ENCODE data around the gene NLRP6. TPM values are rescaled to one million over a fixed set of nuclear protein-coding genes. Genes with fewer than 3 reads are reported as not detected.

NLRP6 gene
- total RNA-seq, 1 donor from 2014 or later = not detected

DNA sequence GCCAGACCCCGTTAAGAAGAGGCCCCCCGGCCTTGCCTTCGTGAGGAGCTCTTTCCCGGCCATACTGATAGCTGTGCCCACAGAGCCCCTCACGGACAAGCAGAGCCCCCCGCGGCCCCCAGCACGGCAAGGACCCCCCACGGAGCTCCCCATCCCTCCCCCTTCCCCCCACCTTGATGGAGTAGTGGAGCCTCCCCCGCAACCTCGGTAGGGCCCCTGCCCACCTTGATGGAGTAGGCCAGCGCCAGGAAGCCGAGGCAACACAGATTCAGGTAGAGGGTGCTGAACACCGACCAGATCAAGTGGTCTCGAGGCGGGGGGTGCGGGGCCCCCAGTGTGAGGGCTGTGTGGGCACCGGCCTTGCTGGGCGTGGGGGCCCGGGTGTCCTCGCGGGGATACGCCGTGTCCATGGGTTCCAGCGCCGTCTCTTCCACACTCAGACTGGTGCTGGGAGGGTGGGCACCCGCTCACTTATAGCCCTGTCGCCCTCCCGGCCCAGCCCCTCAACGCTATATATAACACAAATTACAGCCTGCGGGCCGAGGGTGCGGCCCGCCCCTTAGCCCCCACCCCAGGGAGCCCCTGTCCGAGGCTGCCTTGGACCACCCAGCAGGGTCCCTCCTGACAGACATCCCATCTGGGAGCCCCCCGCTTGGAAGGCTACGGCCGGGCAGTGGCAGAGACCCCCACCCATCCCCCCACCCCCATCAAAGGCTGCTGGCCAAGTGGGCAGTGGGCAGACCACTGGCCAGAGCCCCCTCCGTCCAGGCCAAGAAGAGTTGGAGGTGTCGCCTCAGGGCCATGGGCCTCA lies 21.1 kb downstream of the NLRP6 start, which contains the start of gene IFITM5:
Gene IFITM5 (minus strand): TSS at position 446 of the 811 bp plus-strand sequence. CDS start 36 bp downstream, at position 410.
- Mint-ChIP-seq H3K9me3 (ENCODE audit: unreplicated experiment) (no peaks in the 10 kb centered on the region), H3K27ac (ENCODE audit: unreplicated experiment) (no peak within 1 kb of the TSS), H3K4me1 (ENCODE audit: unreplicated experiment) (peaks cover 8% of the 10 kb centered on the region), H3K36me3 (ENCODE audit: unreplicated experiment) (no peaks in the 10 kb centered on the region), H3K27me3 (ENCODE audit: unreplicated experiment) (no peaks in the 10 kb centered on the region), H3K4me3 (ENCODE audit: unreplicated experiment) (no peak within 1 kb of the TSS)
- TF ChIP-seq, protein P1, sequence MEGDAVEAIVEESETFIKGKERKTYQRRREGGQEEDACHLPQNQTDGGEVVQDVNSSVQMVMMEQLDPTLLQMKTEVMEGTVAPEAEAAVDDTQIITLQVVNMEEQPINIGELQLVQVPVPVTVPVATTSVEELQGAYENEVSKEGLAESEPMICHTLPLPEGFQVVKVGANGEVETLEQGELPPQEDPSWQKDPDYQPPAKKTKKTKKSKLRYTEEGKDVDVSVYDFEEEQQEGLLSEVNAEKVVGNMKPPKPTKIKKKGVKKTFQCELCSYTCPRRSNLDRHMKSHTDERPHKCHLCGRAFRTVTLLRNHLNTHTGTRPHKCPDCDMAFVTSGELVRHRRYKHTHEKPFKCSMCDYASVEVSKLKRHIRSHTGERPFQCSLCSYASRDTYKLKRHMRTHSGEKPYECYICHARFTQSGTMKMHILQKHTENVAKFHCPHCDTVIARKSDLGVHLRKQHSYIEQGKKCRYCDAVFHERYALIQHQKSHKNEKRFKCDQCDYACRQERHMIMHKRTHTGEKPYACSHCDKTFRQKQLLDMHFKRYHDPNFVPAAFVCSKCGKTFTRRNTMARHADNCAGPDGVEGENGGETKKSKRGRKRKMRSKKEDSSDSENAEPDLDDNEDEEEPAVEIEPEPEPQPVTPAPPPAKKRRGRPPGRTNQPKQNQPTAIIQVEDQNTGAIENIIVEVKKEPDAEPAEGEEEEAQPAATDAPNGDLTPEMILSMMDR (IDR thresholded peaks at IDR 0.05) = no peak
- no peak for DNase-seq (ENCODE audit: extremely low spot score, unreplicated experiment)

DNA sequence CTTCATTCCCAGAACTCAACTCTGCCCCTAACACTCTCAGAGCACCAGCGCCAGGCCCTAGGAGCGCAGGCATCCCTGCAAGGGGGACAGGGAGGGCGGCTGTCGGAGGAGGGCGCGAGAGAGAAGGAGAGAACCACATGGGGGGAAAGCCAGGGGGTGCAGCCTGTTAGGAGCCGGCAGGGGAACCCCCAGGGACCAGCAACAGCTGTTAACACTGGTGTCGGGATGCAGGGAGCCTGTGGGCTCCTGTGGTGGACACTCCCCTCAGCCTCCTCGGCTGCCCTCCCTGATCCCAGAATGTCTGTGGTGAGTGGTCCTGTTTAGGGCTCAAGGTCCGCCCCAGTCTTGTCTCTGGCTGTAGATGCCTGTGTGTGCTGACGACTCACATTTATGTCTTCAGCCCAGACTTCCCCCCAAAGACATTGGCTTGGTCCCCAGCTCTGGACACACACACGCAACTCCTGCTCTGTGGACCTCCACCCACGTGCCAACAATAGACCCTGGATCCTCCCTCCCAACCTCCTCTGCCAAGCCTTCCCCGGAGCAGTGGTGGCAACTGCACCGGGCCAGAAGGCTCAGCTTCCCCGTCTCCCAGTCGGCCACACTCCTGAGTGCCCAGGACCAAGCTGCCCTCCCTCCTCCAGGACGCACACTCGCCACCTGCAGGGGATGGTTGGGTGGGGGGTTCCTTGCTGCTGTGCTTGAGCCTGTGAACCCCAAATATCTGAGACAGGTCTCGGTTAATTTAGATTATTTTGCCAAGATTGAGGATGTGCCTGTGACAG lies 21.9 kb downstream of the NLRP6 start:
- H3K4me3 Mint-ChIP-seq (ENCODE audit: unreplicated experiment) = no peak overlapping the region
- no peaks in the 10 kb centered on the region for H3K36me3 Mint-ChIP-seq (ENCODE audit: unreplicated experiment)
- H3K27me3 Mint-ChIP-seq (ENCODE audit: unreplicated experiment) = no peaks in the 10 kb centered on the region
- H3K4me1 Mint-ChIP-seq (ENCODE audit: unreplicated experiment) = peaks cover 11% of the 10 kb centered on the region
- TF ChIP-seq, protein P1 (IDR thresholded peaks at IDR 0.05) = no peak
- DNase-seq (ENCODE audit: extremely low spot score, unreplicated experiment) = no peak
- no peaks in the 10 kb centered on the region for H3K9me3 Mint-ChIP-seq (ENCODE audit: unreplicated experiment)
- H3K27ac Mint-ChIP-seq (ENCODE audit: unreplicated experiment) = no peak overlapping the region

DNA sequence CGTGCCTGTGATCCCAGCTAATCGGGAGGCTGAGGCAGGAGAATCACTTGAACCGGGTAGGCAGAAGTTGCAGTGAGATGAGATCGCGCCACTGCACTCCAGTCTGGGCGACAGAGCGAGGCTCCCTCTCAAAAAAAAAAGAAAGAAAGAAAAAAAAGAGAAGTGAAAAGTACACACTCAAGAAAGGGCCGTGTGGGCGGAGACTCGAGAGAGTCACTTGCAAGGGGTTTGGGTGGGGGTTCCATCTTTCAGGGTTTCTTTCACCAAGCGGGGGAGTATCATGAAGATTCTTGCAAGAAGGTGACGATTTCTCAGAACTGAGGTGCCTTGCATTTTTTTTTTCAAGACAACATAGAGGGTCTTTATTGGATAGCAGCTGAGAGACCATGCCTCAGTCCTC lies 25.2 kb downstream of the NLRP6 start:
- Mint-ChIP-seq H3K27ac (ENCODE audit: unreplicated experiment) (no peak overlapping the region), H3K27me3 (ENCODE audit: unreplicated experiment) (no peaks in the 10 kb centered on the region), H3K4me3 (ENCODE audit: unreplicated experiment) (no peak overlapping the region), H3K9me3 (ENCODE audit: unreplicated experiment) (no peaks in the 10 kb centered on the region), H3K4me1 (ENCODE audit: unreplicated experiment) (peaks cover 22% of the 10 kb centered on the region), H3K36me3 (ENCODE audit: unreplicated experiment) (no peaks in the 10 kb centered on the region)
- TF ChIP-seq, protein P1 (IDR thresholded peaks at IDR 0.05) = no peak
- no peak for DNase-seq (ENCODE audit: extremely low spot score, unreplicated experiment)

DNA sequence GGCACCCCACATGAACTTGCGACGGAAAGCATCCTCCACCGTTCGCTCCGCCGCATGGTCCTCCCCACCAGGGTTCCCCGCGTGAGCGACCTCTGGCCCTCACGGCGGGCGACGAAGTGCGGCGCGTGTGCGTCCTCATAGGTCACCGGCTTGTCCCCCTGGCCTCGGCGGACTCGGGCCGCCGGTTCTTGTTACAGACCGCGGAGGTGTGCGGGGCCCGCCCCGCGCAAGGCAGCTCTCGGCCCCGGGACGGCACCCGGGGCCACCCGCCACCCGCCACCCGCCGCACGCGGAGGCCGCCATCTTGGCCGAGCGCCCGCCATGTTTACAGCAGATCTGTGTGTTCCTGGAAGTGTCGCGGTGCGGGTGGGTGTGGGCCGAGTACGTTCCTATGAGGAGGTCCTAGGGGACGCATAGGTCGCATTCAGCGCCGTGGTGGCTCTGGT lies 25.9 kb downstream of the NLRP6 start:
- H3K27me3 Mint-ChIP-seq (ENCODE audit: unreplicated experiment) = no peaks in the 10 kb centered on the region
- H3K36me3 Mint-ChIP-seq (ENCODE audit: unreplicated experiment) = no peaks in the 10 kb centered on the region

More for the DNA sequence above, 25.9 kb downstream of the NLRP6 start:
- H3K4me1 Mint-ChIP-seq (ENCODE audit: unreplicated experiment) = peaks cover 24% of the 10 kb centered on the region
- no peak overlapping the region for H3K27ac Mint-ChIP-seq (ENCODE audit: unreplicated experiment)
- H3K4me3 Mint-ChIP-seq (ENCODE audit: unreplicated experiment) = no peak overlapping the region
- H3K9me3 Mint-ChIP-seq (ENCODE audit: unreplicated experiment) = no peaks in the 10 kb centered on the region
- no peak for DNase-seq (ENCODE audit: extremely low spot score, unreplicated experiment)
- TF ChIP-seq, protein P1 (IDR thresholded peaks at IDR 0.05) = no peak
